Brain microvascular endothelial cell (primary cell): ENCODE results near the gene RNF223.
"Not testable (repeated sequence)": the region's sequence is repeated elsewhere in the genome, so short reads cannot be mapped to it uniquely, and the experiment has no call there.

ENCODE experiments used
- DNase-seq: peaks from one replicate; pipeline ENCODE4 v3.0.0-alpha.2; 2020
- H3K27ac ChIP-seq: fragments of 250-450 bp; sonication (Bioruptor Pico); 2 replicates; pipeline ENCODE4 v1.5.1; 2020; ENCODE audit warnings: mild to moderate bottlenecking, moderate library complexity
- H3K27me3 ChIP-seq: fragments of 250-450 bp; sonication (Bioruptor Pico); replicated peaks from 2 replicates; pipeline ENCODE4 v1.5.1; 2020; ENCODE audit warnings: mild to moderate bottlenecking
- H3K36me3 ChIP-seq: fragments of 250-450 bp; sonication (Bioruptor Pico); replicated peaks from 2 replicates; pipeline ENCODE4 v1.5.1; 2020; ENCODE audit warnings: mild to moderate bottlenecking
- H3K4me3 ChIP-seq: 2 replicates; pipeline ENCODE4 v1.5.1; 2011; ENCODE audit warnings: low read depth, mild to moderate bottlenecking, control low read depth, low read length, moderate library complexity
- in situ Hi-C: cut with HindIII; loops from 2 replicates; pipeline ENCODE4 v1.10.0; 2017; ENCODE audit warnings: low sequenced_read_pairs, low pct_ligation_motif_present
- TF ChIP-seq, protein P1 (sequence below): IDR thresholded peaks from 2 replicates; pipeline ENCODE4 v1.5.1; 2011; ENCODE audit warnings: low read depth, mild to moderate bottlenecking, moderate library complexity, low read length, control low read depth, inconsistent platforms; ENCODE audit errors: missing control alignments

RNF223 gene

DNA sequence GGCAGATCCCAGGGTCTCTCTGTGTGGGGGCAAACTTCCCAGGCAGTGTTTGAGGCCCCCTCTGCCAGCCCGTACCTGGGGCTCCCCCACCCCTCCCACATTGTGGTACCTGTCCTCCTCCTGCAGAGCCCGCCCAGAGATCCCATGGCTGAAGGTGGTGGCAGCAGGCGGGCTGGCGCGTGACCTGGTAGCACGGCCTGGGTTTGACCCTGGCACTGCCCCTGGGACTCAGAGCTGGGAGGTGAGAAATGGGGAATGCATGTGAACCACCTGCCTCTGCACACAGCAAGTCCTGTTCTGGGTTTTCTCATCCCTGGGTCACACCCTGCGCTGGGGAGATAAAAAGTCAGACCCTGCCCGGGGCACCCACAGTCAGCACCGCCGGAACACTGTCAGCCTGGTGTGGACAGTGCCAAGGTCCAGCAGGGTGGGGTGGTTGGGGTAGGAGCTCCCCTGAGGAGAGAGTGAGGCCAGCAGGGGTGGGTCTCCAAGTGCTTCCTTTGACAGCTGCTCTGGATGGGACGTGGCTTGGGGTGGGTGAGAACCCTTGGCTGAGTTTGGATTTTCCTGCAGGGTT lies 42.4 kb downstream of the RNF223 start:
- Histone ChIP-seq H3K36me3 (peaks cover 18% of the 10 kb centered on the region), H3K27me3 (no peaks in the 10 kb centered on the region), H3K27ac (no peak overlapping the region), H3K4me3 (no peak overlapping the region)
- no peak for DNase-seq
- in situ Hi-C loops = no loop called here
- TF ChIP-seq, protein P1, sequence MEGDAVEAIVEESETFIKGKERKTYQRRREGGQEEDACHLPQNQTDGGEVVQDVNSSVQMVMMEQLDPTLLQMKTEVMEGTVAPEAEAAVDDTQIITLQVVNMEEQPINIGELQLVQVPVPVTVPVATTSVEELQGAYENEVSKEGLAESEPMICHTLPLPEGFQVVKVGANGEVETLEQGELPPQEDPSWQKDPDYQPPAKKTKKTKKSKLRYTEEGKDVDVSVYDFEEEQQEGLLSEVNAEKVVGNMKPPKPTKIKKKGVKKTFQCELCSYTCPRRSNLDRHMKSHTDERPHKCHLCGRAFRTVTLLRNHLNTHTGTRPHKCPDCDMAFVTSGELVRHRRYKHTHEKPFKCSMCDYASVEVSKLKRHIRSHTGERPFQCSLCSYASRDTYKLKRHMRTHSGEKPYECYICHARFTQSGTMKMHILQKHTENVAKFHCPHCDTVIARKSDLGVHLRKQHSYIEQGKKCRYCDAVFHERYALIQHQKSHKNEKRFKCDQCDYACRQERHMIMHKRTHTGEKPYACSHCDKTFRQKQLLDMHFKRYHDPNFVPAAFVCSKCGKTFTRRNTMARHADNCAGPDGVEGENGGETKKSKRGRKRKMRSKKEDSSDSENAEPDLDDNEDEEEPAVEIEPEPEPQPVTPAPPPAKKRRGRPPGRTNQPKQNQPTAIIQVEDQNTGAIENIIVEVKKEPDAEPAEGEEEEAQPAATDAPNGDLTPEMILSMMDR = no peak

DNA sequence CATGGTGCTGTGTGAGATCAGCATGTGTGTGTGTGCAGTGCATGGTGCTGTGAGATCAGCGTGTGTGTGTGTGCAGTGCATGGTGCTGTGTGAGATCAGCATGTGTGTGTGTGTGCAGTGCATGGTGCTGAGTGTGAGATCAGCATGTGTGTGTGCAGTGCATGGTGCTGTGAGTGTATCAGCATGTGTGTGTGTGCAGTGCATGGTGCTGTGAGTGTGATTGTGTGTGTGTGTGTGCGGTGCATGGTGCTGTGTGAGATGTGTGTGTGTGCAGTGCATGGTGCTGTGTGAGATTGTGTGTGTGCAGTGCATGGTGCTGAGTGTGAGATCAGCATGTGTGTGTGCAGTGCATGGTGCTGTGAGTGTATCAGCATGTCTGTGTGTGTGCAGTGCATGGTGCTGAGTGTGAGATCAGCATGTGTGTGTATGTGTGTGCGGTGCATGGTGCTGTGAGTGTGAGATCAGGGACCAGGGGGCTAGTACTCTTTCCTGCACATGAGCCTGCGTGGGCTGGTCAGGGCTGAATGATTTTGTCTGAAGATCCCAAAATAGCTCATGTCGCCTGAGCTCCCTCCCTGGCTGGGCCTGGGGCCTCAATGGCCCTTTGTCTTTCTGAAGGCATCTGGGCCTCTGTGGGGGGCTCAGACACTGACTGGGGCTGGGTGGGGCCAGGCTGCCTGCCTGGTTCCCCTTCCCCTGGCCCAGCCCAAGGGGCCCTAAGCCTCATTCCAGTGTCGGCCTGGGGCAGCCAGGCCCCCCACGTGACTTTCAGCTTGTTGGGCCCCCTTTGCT lies 43.0 kb downstream of the RNF223 start:
- H3K27ac ChIP-seq, H3K27me3 ChIP-seq, H3K4me3 ChIP-seq, in situ Hi-C loops, DNase-seq: not testable (repeated sequence)
- peaks cover 20% of the 10 kb centered on the region for H3K36me3 ChIP-seq

DNA sequence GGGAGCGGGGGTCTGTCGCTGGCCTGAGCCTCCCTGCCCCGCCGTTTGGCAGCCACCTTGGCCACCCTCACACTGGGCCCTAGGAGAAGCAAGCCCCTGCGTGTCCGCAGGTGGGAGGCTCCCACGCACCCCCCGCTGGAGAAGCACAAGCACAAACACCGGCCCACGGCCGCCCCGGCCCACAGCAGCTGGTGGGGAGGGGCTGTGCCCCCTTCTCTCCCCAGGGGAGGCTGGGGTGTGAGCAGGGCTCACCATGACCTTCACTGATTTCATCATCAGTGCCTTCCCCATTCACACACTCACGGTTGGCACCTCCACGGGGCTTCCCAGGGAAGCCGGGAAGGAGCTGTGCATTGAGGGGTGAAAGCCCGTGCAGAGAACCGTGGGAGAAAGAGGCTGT lies 46.3 kb downstream of the RNF223 start:
- TF ChIP-seq, protein P1 = no peak
- H3K4me3 ChIP-seq = no peak overlapping the region
- H3K27me3 ChIP-seq = no peaks in the 10 kb centered on the region
- no peak overlapping the region for H3K27ac ChIP-seq
- H3K36me3 ChIP-seq = peaks cover 19% of the 10 kb centered on the region
- in situ Hi-C loops = no loop called here
- DNase-seq = no peak

DNA sequence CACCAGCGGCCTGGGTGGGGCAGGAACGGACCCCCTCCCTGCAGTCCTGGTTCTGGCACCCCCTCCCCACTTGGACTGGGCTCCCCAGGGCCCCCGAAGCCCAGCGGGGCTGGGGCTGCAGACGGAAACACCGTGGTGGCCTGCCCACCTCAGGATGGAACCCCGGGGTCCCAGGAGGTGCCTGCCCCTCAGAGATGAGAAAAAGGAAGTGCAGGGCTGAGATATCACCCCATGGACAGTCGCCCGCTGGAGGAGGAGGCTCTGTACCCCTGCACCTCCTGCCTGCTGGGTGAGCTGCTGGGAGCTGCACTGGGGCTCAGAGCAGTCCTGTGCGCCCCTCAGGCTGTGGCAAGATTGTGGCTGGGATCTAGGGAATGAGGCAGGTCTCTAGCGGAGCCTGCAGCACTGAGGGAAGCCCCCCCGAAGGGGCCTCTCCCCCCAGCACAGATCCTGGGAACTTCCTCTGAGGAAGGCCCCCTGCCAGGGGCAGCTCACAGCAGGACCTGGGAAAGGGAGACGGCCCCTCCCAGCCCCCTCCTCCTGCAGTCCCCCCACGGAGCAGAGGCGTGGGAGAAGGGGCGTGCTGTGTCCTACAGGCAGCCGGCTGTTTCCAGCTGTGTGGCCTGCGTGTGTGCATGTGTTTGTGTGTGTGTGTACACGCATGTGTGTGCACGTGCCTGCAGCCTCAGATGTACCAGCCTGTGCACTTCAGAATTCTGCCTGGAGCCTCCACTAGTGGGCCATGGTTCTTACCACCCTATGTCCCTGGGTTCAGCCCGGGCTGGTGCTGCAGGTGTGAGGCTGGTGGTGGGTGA lies 47.3 kb downstream of the RNF223 start:
- Histone ChIP-seq H3K27ac (no peak overlapping the region), H3K36me3 (peaks cover 19% of the 10 kb centered on the region), H3K4me3 (no peak overlapping the region), H3K27me3 (no peaks in the 10 kb centered on the region)
- TF ChIP-seq, protein P1 = no peak
- DNase-seq = no peak
- in situ Hi-C loops = no loop called here

DNA sequence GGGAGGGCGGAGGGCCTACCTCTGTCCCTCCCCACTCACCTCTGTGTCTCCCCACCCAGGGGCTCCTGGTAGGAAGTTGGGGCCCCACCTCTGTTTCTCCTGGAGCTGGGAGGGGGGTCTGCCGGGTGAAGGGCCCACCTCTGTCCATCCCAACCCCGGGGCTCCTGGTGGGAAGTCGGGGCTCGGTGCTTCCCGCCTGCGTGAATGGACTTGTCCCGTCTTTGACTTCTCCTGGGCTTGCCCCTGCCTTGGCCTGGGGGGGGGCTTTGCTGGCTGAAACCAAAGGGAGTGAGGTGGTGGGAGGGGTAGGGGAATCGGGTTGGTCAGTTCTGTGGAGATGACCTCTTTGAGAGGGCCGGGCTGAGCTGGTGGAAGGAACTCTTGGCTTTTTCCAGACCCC lies 48.4 kb downstream of the RNF223 start:
- TF ChIP-seq, protein P1 = no peak
- Histone ChIP-seq H3K27ac (no peak overlapping the region), H3K36me3 (peaks cover 19% of the 10 kb centered on the region), H3K4me3 (no peak overlapping the region), H3K27me3 (no peaks in the 10 kb centered on the region)
- in situ Hi-C loops = no loop called here
- no peak for DNase-seq
